Stomach (tissue), 9 donors: ENCODE results near the gene KCNG2. TPM values are rescaled to one million over a fixed set of nuclear protein-coding genes. Genes with fewer than 3 reads are reported as not detected.

Experiments
- DNase-seq, 2 donors: peaks; one replicate each; pipeline versions ENCODE4 v3.0.0 to v3.0.0-alpha.2; 2013 to 2019
- H3K27ac ChIP-seq, 5 donors: fragments of 200-600 bp in 4 of 5; sonication (generic) in 4 of 5; one replicate each; pipeline ENCODE4 v1.5.1; 2013 to 2019; ENCODE audit warnings: mild to moderate bottlenecking in 1 of 5, moderate library complexity in 1 of 5
- H3K27me3 ChIP-seq, 3 donors: fragments of 200-600 bp; sonication (generic); one replicate each; pipeline ENCODE4 v1.5.1; 2017 to 2019; ENCODE audit warnings: mixed run types in 1 of 3
- H3K36me3 ChIP-seq, 4 donors: fragments of 200-600 bp; sonication (generic); 1 replicate in 3 of 4; 2 replicates in 1 of 4; pipeline ENCODE4 v1.5.1; 2016 to 2019
- H3K4me1 ChIP-seq, 4 donors: fragments of 200-600 bp; sonication (generic); one replicate each; pipeline ENCODE4 v1.5.1; 2016 to 2019
- H3K4me3 ChIP-seq, 4 donors: fragments of 200-600 bp; sonication (generic) in 3 of 4; one replicate each; pipeline ENCODE4 v1.5.1; 2016 to 2019; ENCODE audit warnings: mild to moderate bottlenecking in 1 of 4
- H3K9me3 ChIP-seq, 4 donors: fragments of 200-600 bp; sonication (generic); one replicate each; pipeline ENCODE4 v1.5.1; 2016 to 2019
- EP300 ChIP-seq: sonication (generic); formaldehyde crosslinking; IDR thresholded peaks from one replicate; pipeline ENCODE4 v1.6.1; 2017; ENCODE audit warnings: antibody characterized with exemption
- POLR2A ChIP-seq, 4 donors: fragments of 450-650 bp; IDR thresholded peaks; one replicate each; pipeline ENCODE4 v1.6.1; 2016; ENCODE audit warnings: antibody characterized with exemption in 4 of 4, control low read depth in 2 of 4, mild to moderate bottlenecking in 1 of 4, moderate library complexity in 1 of 4
- POLR2AphosphoS5 ChIP-seq, 3 donors: sonication (generic); formaldehyde crosslinking; IDR thresholded peaks; one replicate each; pipeline ENCODE4 v1.6.1; 2016; ENCODE audit warnings: antibody characterized with exemption in 3 of 3
- WGBS, 5 donors: extraction: QIAGEN DNeasy Blood & Tissue Kit in 3 of 5; methylation state at CpG; one replicate each; pipeline versions ENCODE4 v1.1.5 to v1.1.7; 2013 to 2018; 5-methylcytosine and 5-hydroxymethylcytosine counted together
- intact Hi-C: fragments of 100-400 bp; cut with DNase I; formaldehyde crosslinking; loops from one replicate; pipeline ENCODE4 v1.15.1; 2023; ENCODE audit warnings: low total_unique reads
- polyA plus RNA-seq, 3 donors: library from polyadenylated mRNA; stranded (reverse); fragments of 200-250 nt; gene quantifications; one replicate each; pipeline ENCODE4 v1.2.3, GENCODE V29; 2013
- total RNA-seq, 5 donors: library from RNA; depleted of rRNA; stranded (reverse); fragments of >200 nt; gene quantifications; one replicate each; pipeline versions ENCODE4 v1.1.0 to v1.2.3, GENCODE V29; 2014 to 2016
- TF ChIP-seq, protein P1 (sequence below), 7 experiments: fragments of 450-650 bp in 4 of 7; fragments of 200-600 bp in 3 of 7; sonication (generic) in 3 of 7; IDR thresholded peaks; one replicate each; pipeline ENCODE4 v1.5.1; 2016 to 2019; ENCODE audit warnings: antibody characterized with exemption in 7 of 7, control low read depth in 2 of 7, mild to moderate bottlenecking in 1 of 7
- donor health status: healthy with polysubstance abuse.
- donor health status: Bipolar disorder and iron deficiency.
- donor health status: healthy.

KCNG2 gene
- total and polyA plus RNA-seq, 8 donors = 0.08 to 2.3 (median 0.92) TPM; not detected in 5

DNA sequence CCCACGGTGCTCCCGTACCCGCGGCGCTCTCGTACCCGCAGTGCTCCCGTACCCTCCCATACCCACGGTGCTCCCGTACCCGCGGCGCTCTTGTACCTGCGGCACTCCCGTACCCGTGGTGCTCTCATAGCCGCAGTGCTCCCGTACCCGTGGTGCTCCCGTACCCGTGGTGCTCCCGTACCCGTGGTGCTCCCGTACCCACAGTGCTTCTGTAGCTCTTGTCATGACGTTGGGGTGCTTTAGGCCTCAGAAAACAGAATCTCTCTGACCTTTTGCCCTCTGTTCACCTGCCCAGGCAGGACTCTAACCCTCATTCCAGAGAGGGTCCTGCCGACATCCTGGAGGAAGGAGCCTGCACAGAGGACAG lies 118.4 kb downstream of the KCNG2 start:
- Histone ChIP-seq H3K4me3 (no peak overlapping the region), H3K4me1 (no peaks in the 10 kb centered on the region), H3K9me3 (no peaks in the 10 kb centered on the region), H3K27ac (no peak overlapping the region), H3K27me3 (no peaks in the 10 kb centered on the region), H3K36me3 (peaks cover 18 to 73% (median 70%) of the 10 kb centered on the region in 4 donors)
- intact Hi-C loops = no loop called here
- TF ChIP-seq, protein P1, sequence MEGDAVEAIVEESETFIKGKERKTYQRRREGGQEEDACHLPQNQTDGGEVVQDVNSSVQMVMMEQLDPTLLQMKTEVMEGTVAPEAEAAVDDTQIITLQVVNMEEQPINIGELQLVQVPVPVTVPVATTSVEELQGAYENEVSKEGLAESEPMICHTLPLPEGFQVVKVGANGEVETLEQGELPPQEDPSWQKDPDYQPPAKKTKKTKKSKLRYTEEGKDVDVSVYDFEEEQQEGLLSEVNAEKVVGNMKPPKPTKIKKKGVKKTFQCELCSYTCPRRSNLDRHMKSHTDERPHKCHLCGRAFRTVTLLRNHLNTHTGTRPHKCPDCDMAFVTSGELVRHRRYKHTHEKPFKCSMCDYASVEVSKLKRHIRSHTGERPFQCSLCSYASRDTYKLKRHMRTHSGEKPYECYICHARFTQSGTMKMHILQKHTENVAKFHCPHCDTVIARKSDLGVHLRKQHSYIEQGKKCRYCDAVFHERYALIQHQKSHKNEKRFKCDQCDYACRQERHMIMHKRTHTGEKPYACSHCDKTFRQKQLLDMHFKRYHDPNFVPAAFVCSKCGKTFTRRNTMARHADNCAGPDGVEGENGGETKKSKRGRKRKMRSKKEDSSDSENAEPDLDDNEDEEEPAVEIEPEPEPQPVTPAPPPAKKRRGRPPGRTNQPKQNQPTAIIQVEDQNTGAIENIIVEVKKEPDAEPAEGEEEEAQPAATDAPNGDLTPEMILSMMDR (IDR thresholded peaks at IDR 0.05) = no peak
- no peak for TF ChIP-seq POLR2A (IDR thresholded peaks at IDR 0.05)
- no peak for TF ChIP-seq POLR2AphosphoS5 (IDR thresholded peaks at IDR 0.05)
- TF ChIP-seq EP300 = no peak
- DNase-seq = no peak
- 68 to 89% (median 87%) methylated on average over 18 to 26 of the region's 26 CpGs for WGBS, 5 donors

DNA sequence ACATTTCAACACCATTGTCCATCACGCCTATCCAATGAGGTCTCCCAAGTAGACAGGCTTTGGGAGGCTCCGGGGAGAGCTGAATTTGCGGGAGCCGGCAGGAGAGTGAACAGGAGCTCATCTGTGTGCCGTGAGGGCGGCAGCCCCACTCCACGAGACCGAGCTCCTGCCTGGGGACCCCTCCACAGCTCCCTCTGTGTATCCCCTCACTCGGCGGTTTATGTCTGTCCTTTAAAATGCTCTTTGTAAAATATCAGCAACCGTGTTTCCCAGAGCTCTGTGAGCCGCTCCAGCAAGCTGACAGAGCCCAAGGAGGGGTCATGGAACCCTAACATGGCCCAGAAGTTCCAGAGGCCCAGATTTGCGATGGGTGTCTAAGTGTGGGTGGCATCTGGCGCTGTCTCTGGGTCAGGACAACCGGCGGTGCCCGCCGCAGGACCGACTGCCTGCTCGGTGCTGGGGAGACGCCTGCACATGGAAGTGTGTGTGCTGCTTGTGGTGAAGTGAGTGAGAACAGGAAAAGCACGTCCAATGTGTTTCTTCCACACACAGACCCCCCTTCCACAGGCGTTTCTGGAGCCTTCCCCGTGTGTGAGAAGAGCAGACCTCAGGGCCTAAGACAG lies 118.9 kb downstream of the KCNG2 start:
- Histone ChIP-seq H3K27ac (no peak overlapping the region), H3K9me3 (no peaks in the 10 kb centered on the region), H3K27me3 (no peaks in the 10 kb centered on the region), H3K4me1 (no peaks in the 10 kb centered on the region), H3K36me3 (peaks cover 18 to 70% (median 69%) of the 10 kb centered on the region in 4 donors), H3K4me3 (no peak overlapping the region)
- intact Hi-C loops = no loop called here
- peak in 1 of 2 donors; percentile 7 for DNase-seq
- 96 to 97% (median 97%) methylated on average over 13 to 24 of the region's 24 CpGs for WGBS, 5 donors
- TF ChIP-seq EP300 (no peak), POLR2A (IDR thresholded peaks at IDR 0.05) (no peak), POLR2AphosphoS5 (IDR thresholded peaks at IDR 0.05) (no peak)
- TF ChIP-seq, protein P1 (IDR thresholded peaks at IDR 0.05) = no peak

DNA sequence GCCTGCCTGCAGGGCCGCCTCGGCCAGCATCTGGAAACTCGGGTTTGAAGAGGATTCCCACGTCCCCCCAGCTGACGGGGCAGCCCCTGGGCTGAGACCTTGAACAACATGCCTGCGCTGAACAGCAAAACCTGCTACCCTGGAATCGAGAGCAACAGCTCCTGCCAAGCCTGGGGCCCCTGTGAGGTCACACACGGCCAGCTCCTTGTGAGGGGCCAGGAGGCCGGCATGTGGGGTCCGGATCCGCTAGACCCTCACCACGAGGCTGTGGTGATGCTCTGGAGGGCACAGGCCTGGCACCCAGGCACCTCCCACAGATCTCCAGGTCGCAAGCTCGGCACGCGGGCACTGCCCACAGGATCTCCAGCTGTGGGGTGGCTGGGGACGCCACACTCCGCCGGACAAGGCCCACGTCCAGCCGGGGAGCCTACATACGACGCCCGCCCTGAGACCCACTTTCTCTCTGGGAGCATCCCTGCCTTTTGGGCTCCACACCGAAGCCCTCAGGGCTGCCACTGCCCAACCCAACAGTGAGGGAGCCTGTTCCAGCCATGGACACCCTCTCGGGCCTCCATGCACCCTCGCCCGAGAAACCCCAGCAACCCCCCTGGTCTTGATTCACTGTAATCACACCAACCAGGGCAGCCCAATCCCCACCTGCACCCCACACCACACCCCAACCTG lies 119.6 kb downstream of the KCNG2 start:
- Histone ChIP-seq H3K4me1 (no peaks in the 10 kb centered on the region), H3K27me3 (no peaks in the 10 kb centered on the region), H3K27ac (no peak overlapping the region), H3K4me3 (no peak overlapping the region), H3K36me3 (peaks cover 18 to 71% (median 68%) of the 10 kb centered on the region in 4 donors), H3K9me3 (no peaks in the 10 kb centered on the region)
- DNase-seq = peak in 1 of 2 donors; percentile 15
- TF ChIP-seq POLR2A (IDR thresholded peaks at IDR 0.05) (no peak), POLR2AphosphoS5 (IDR thresholded peaks at IDR 0.05) (no peak), EP300 (no peak)
- TF ChIP-seq, protein P1 (IDR thresholded peaks at IDR 0.05) = no peak
- intact Hi-C loops = no loop called here
- WGBS, 5 donors = 94 to 98% (median 97%) methylated on average over 20 to 28 of the region's 28 CpGs

DNA sequence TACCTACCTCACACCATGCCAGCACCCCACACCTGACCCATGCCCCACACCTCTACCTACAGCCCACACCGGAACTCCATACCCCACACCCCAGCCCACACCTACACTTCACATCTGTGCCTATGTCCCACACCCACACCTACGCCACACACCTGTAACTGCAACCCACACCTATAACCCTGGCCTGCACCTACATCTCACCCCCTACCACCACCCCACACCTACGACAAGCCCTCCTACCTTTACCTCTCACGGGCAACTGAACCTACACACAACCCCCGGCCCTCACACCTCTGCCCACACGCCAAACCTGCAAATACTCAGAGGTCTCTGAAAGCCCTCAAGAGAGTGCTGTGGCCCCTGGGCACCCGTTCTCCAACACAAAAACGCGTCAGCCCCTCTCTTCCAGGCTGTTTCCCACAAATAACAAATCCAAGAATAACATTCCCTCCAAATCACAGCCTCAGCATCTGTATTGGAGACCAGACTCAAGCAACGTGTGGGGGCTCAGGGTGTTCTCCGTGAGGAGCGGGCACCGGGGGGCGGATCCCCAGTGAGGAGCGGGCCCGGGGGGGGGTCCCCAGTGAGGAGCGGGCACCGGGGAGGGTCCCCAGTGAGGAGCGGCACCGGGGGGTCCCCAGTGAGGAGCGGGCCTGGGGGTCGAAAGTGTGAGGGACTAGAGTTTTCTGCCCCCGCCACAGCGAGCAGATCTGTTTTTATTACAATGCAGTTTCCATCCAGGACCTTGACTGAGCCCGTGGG lies 120.3 kb downstream of the KCNG2 start:
- Histone ChIP-seq H3K4me3 (no peak overlapping the region), H3K27me3 (no peaks in the 10 kb centered on the region), H3K27ac (no peak overlapping the region), H3K36me3 (peaks cover 18 to 69% (median 63%) of the 10 kb centered on the region in 4 donors), H3K4me1 (no peaks in the 10 kb centered on the region), H3K9me3 (no peaks in the 10 kb centered on the region)
- TF ChIP-seq EP300 = no peak
- TF ChIP-seq, protein P1 (IDR thresholded peaks at IDR 0.05) = no peak
- no peak for TF ChIP-seq POLR2AphosphoS5 (IDR thresholded peaks at IDR 0.05)
- TF ChIP-seq POLR2A (IDR thresholded peaks at IDR 0.05) = no peak
- intact Hi-C loops = no loop called here
- no peak for DNase-seq
- 93 to 99% (median 97%) methylated on average over 13 to 25 of the region's 25 CpGs for WGBS, 5 donors
